Type B pancreatic cell (in vitro differentiated cells): ENCODE measurements around the gene RAD1. TPM values are rescaled to one million over a fixed set of nuclear protein-coding genes. Genes with fewer than 3 reads are reported as not detected.

Source experiments
- DNase-seq: peaks from one replicate; pipeline ENCODE4 v3.0.0; 2021; ENCODE audit warnings: mixed read lengths; ENCODE audit not compliant: unreplicated experiment; ENCODE audit errors: extremely low spot score
- H3K27ac Mint-ChIP-seq: 2 replicates; pipeline ENCODE4 v1.8.0; 2021; ENCODE audit warnings: mild to moderate bottlenecking, mixed read lengths
- H3K27me3 Mint-ChIP-seq: 2 replicates; pipeline ENCODE4 v1.8.0; 2021; ENCODE audit warnings: mixed read lengths
- H3K36me3 Mint-ChIP-seq: 2 replicates; pipeline ENCODE4 v1.8.0; 2021; ENCODE audit warnings: mixed read lengths
- H3K4me1 Mint-ChIP-seq: one replicate; pipeline ENCODE4 v1.8.0; 2021; ENCODE audit warnings: mixed read lengths; ENCODE audit not compliant: unreplicated experiment
- H3K4me3 Mint-ChIP-seq: 2 replicates; pipeline ENCODE4 v1.8.0; 2021; ENCODE audit warnings: mild to moderate bottlenecking, mixed read lengths
- H3K9me3 Mint-ChIP-seq: 2 replicates; pipeline ENCODE4 v1.8.0; 2021; ENCODE audit warnings: mixed read lengths
- total RNA-seq: library from RNA; stranded (reverse); gene quantifications from 2 replicates; pipeline ENCODE4 v1.2.1, GENCODE V29; 2021; ENCODE audit warnings: low replicate concordance
- TF ChIP-seq, protein P1 (sequence below): fragments of 200-600 bp; sonication (generic); conservative IDR thresholded peaks from 2 replicates; pipeline ENCODE4 v1.5.0; 2021; ENCODE audit warnings: antibody characterized with exemption, mild to moderate bottlenecking

RAD1 gene
- total RNA-seq, 1 donor from 2014 or later, result 20.9 TPM

DNA sequence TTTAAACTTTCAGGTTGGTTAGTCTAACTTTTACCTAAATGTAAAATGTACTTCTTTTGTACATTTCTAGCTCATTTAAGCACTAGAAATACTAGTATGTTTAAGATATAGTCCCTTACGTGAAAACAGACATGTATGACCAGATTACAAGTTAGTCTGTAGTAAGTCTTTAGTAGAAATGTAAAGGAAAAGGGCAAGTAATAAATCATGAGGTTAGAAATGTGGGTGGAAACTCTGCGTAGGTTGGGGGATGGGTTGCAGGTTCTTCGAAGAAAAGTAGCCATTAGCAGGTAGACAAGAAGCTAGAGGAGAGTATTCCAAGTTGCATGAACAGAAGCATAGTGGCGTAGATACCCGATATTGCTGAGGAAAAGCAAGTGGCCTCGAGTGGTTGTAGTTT is 22.9 kb downstream of the RAD1 start:
- Mint-ChIP-seq H3K4me1 (peaks cover 16% of the 10 kb centered on the region), H3K36me3 (no peaks in the 10 kb centered on the region), H3K9me3 (no peaks in the 10 kb centered on the region), H3K4me3 (no peak overlapping the region), H3K27ac (no peak overlapping the region), H3K27me3 (no peaks in the 10 kb centered on the region)
- TF ChIP-seq, protein P1, sequence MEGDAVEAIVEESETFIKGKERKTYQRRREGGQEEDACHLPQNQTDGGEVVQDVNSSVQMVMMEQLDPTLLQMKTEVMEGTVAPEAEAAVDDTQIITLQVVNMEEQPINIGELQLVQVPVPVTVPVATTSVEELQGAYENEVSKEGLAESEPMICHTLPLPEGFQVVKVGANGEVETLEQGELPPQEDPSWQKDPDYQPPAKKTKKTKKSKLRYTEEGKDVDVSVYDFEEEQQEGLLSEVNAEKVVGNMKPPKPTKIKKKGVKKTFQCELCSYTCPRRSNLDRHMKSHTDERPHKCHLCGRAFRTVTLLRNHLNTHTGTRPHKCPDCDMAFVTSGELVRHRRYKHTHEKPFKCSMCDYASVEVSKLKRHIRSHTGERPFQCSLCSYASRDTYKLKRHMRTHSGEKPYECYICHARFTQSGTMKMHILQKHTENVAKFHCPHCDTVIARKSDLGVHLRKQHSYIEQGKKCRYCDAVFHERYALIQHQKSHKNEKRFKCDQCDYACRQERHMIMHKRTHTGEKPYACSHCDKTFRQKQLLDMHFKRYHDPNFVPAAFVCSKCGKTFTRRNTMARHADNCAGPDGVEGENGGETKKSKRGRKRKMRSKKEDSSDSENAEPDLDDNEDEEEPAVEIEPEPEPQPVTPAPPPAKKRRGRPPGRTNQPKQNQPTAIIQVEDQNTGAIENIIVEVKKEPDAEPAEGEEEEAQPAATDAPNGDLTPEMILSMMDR, result no peak
- no peak for DNase-seq

DNA sequence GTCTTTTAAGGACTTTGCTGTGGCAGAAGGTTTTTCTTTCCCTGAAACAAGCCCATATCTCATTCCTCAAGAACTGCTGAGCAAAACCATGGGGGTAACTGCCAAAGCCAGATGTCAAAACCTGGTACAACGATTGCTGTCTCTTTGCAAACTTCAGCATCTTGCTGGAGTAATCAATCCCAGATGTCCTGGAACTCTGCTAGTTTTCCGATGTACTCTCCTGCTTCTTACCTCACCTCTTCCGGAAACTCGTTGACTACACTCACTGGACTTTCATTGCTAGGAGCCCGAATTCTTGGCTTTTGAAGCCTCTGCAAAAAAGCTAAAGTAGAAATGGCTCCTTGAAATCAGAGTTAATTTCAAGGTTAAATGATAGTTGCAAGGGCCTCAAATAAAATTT is 23.3 kb downstream of the RAD1 start:
- TF ChIP-seq, protein P1, result no peak
- Mint-ChIP-seq H3K27me3 (peaks cover under 1% of the 10 kb centered on the region), H3K4me3 (no peak overlapping the region), H3K27ac (no peak overlapping the region), H3K9me3 (no peaks in the 10 kb centered on the region), H3K36me3 (no peaks in the 10 kb centered on the region), H3K4me1 (peaks cover 17% of the 10 kb centered on the region)
- no peak for DNase-seq

DNA sequence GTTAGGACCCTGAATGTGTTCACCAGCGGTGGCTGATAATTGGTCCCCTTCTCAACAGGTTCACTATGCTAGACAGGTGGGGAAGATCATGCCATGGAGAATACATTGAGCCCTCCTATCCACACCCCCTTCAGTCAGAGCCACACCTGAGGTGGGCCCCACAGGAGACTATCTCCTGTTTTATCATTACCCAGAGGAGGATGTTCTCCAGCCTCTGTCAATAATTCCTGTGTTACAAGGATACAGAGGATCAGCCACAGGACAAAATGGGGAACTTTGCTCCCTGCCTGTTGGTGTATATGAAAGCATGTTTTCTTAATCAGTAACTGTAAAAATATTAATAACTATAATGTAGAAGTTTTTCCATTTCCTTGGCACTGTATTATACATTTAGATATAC is 25.9 kb downstream of the RAD1 start:
- H3K4me1 Mint-ChIP-seq, result peaks cover 20% of the 10 kb centered on the region
- no peaks in the 10 kb centered on the region for H3K9me3 Mint-ChIP-seq
- H3K27ac Mint-ChIP-seq, result no peak overlapping the region
- H3K4me3 Mint-ChIP-seq, result no peak overlapping the region
- TF ChIP-seq, protein P1, result no peak
- DNase-seq, result no peak
- peaks cover 3% of the 10 kb centered on the region for H3K27me3 Mint-ChIP-seq
- no peaks in the 10 kb centered on the region for H3K36me3 Mint-ChIP-seq

DNA sequence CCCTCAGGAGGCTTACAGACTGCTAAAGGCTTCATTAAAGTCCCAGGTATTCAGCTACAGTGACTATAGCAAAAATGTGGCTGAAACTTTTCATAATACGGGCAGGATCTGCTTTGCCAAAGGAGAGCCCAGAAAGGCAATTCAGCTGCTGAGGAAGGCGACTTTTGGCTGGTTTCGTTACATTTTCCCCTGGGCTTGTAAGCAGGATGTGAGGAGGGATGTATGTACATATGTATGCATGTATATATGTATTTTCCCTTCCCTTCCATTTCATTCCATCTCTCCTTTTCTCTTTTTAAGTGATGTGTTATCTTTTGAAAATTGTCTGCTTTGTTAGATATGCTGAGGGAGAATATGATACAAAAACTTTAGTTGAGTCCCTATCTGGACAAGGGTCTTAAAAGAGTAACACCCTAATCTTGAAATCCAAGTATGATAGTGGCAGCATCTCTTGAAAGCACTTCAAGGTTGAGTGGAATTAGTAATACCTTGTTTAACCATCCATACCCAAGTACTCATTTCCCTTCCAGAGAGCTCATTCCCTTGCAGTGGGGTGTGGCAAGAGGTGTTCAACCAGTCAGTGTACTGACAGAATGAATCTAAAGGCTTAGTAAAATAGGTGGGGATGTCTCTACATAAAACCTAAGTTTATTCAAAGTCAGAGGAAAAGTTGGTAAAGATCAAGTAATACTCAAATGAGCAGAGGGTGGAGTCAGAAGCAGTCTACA is 28.7 kb downstream of the RAD1 start:
- Mint-ChIP-seq H3K9me3 (no peaks in the 10 kb centered on the region), H3K4me3 (no peak overlapping the region), H3K27me3 (peaks cover 3% of the 10 kb centered on the region), H3K36me3 (no peaks in the 10 kb centered on the region), H3K4me1 (peaks cover 10% of the 10 kb centered on the region), H3K27ac (no peak overlapping the region)
- TF ChIP-seq, protein P1, result no peak
- no peak for DNase-seq

DNA sequence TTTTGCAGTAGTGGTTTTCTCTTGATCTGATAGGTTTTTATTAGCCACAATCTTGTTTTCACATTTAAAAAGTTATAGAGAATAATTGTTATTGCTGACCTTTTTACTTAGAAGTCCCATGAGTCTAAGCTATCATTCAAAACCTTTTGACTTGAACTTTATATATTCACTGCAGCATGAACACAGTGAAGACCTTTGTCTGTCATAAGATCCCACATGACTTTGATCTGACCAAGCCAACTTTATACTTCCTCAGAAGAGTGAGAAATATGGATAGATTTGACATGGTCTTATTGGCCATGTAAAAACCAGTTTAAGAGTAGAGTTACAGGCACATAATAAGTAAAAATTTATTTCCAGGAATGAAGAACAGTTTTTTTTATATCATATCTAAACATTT is 34.1 kb downstream of the RAD1 start:
- Mint-ChIP-seq H3K36me3 (no peaks in the 10 kb centered on the region), H3K9me3 (peaks cover 4% of the 10 kb centered on the region), H3K27me3 (no peaks in the 10 kb centered on the region), H3K27ac (no peak overlapping the region), H3K4me3 (no peak overlapping the region), H3K4me1 (no peaks in the 10 kb centered on the region)
- TF ChIP-seq, protein P1, result no peak
- no peak for DNase-seq
